Endothelial cell of umbilical vein (primary cell): ENCODE results near the gene COX7B2. TPM values are rescaled to one million over a fixed set of nuclear protein-coding genes. Genes with fewer than 3 reads are reported as not detected.

Experiments
- BruUV-seq: library from RNA; stranded (reverse); fragments of 400-500 nt; replicated peaks from 2 replicates; lab custom pipeline; 2021; lab: Mats Ljungman, UMichigan
- CTCF ChIA-PET: fragments of 300-600, 350-600 bp; sonication (Branson Sonifier 250); formaldehyde crosslinking; loops from one replicate; lab custom pipeline; 2021; ENCODE audit warnings: antibody characterized with exemption, inconsistent platforms; lab: Charles Lee
- POLR2A ChIA-PET: fragments of 300-600, 350-600 bp; sonication (Branson Sonifier 250); formaldehyde crosslinking; loops from one replicate; lab custom pipeline; 2021; ENCODE audit warnings: antibody characterized with exemption, inconsistent platforms; lab: Charles Lee
- DNase-seq: peaks from one replicate; pipeline ENCODE4 v3.0.0-alpha.2; 2011; ENCODE audit warnings: low read depth, low spot score
- FAIRE-seq: peaks from 2 replicates; lab custom pipeline; 2011; peaks lifted over from hg19 to GRCh38; lab: Jason Lieb, UNC
- H2AFZ ChIP-seq: 2 replicates; pipeline ENCODE4 v1.6.0; 2012; ENCODE audit warnings: low read depth, low read length, control low read depth, inconsistent platforms
- H3K27ac ChIP-seq: 2 replicates; pipeline ENCODE4 v1.5.1; 2011; ENCODE audit warnings: low read depth, mild to moderate bottlenecking, control low read depth, low read length, moderate library complexity; ENCODE audit not compliant: insufficient read depth
- H3K27me3 ChIP-seq, 2 experiments: 2 replicates each; pipeline versions ENCODE4 v1.6.0 to v1.6.1; 2011; ENCODE audit warnings: low read length in 2 of 2, mixed read lengths in 1 of 2; ENCODE audit not compliant: control insufficient read depth in 2 of 2, insufficient read depth in 2 of 2
- H3K36me3 ChIP-seq, 2 experiments: 2 replicates in 1 of 2; 3 replicates in 1 of 2; pipeline ENCODE4 v1.5.1; 2011; ENCODE audit warnings: low read length in 2 of 2, mild to moderate bottlenecking in 1 of 2, moderate library complexity in 1 of 2; ENCODE audit not compliant: control insufficient read depth in 2 of 2, insufficient read depth in 2 of 2; ENCODE audit errors: extremely low read depth in 1 of 2
- H3K4me1 ChIP-seq: 3 replicates; pipeline ENCODE4 v1.5.1; 2011; ENCODE audit warnings: mild to moderate bottlenecking, low read length; ENCODE audit not compliant: control insufficient read depth, insufficient read depth; ENCODE audit errors: extremely low read depth
- H3K4me2 ChIP-seq: 2 replicates; pipeline ENCODE4 v1.6.1; 2011; ENCODE audit warnings: low read length, control low read depth, mixed read lengths; ENCODE audit not compliant: insufficient read depth
- H3K4me3 ChIP-seq, 3 experiments: fragments of 200-600 bp in 1 of 3; sonication (generic), shearing (Covaris generic) in 1 of 3; replicated peaks in 1 of 3; 2 replicates each; pipeline ENCODE4 v1.5.1; 2011 to 2016; ENCODE audit warnings: control low read depth in 3 of 3, low read length in 3 of 3, mild to moderate bottlenecking in 2 of 3, inconsistent platforms in 1 of 3, low read depth in 1 of 3, moderate library complexity in 1 of 3; ENCODE audit not compliant: insufficient read depth in 1 of 3
- H3K79me2 ChIP-seq: 2 replicates; pipeline ENCODE4 v1.6.0; 2012; ENCODE audit warnings: low read length, inconsistent platforms; ENCODE audit not compliant: control insufficient read depth, insufficient read depth
- H3K9ac ChIP-seq: replicated peaks from 2 replicates; pipeline ENCODE3; 2011; ENCODE audit warnings: low read length, control low read depth; ENCODE audit not compliant: insufficient read depth; ENCODE audit errors: extremely low read depth
- H3K9me1 ChIP-seq: replicated peaks from 3 replicates; pipeline ENCODE4 v1.6.0; 2011; ENCODE audit warnings: mild to moderate bottlenecking, low read length; ENCODE audit not compliant: control insufficient read depth, insufficient read depth; ENCODE audit errors: extremely low read depth
- H3K9me3 ChIP-seq: replicated peaks from 2 replicates; pipeline ENCODE4 v1.5.1; 2012; ENCODE audit warnings: low read length, inconsistent platforms; ENCODE audit not compliant: control insufficient read depth, insufficient read depth
- H4K20me1 ChIP-seq: replicated peaks from 2 replicates; pipeline ENCODE3; 2011; ENCODE audit warnings: mild to moderate bottlenecking, low read length; ENCODE audit not compliant: control insufficient read depth, insufficient read depth; ENCODE audit errors: extremely low read depth
- EZH2 ChIP-seq: IDR thresholded peaks from 2 replicates; pipeline ENCODE4 v1.6.1; 2012; ENCODE audit warnings: borderline replicate concordance, low read depth, mild to moderate bottlenecking, moderate library complexity, low read length, inconsistent platforms; ENCODE audit not compliant: severe bottlenecking
- FOS ChIP-seq: IDR thresholded peaks from 2 replicates; pipeline ENCODE4 v1.6.1; 2011; ENCODE audit warnings: mild to moderate bottlenecking, low read length, moderate library complexity, borderline replicate concordance; ENCODE audit not compliant: insufficient read depth
- GATA2 ChIP-seq: IDR thresholded peaks from 2 replicates; pipeline ENCODE4 v1.7.0; 2011; ENCODE audit warnings: low read depth, mild to moderate bottlenecking, moderate library complexity, mixed read lengths, low read length; ENCODE audit not compliant: insufficient read length, insufficient read depth
- JUN ChIP-seq: IDR thresholded peaks from 2 replicates; pipeline ENCODE4 v1.6.1; 2011; ENCODE audit warnings: borderline replicate concordance, low read depth; ENCODE audit not compliant: insufficient read length, insufficient read depth
- MYC ChIP-seq: IDR thresholded peaks from one replicate; pipeline ENCODE4 v1.6.1; 2011; ENCODE audit warnings: mild to moderate bottlenecking, low read depth, low read length
- POLR2A ChIP-seq: IDR thresholded peaks from 2 replicates; pipeline ENCODE4 v1.6.1; 2012; ENCODE audit warnings: low read depth, mild to moderate bottlenecking, control low read depth, low read length
- POLR2AphosphoS5 ChIP-seq: IDR thresholded peaks from 2 replicates; pipeline ENCODE4 v1.6.1; 2012; ENCODE audit warnings: low read depth, mild to moderate bottlenecking, control low read depth, low read length, moderate library complexity; ENCODE audit not compliant: insufficient read depth
- dilution Hi-C: fragments of 300-500 bp; cut with MboI; formaldehyde crosslinking; loops from one replicate; pipeline ENCODE4 v1.15.0; 2019; ENCODE audit warnings: low sequenced_read_pairs; ENCODE audit not compliant: extremely low pct_ligation_motif_present
- intact Hi-C: fragments of 100-400 bp; cut with micrococcal nuclease; formaldehyde crosslinking; loops from one replicate; pipeline ENCODE4 v1.10.0; 2022
- polyA plus RNA-seq, 4 experiments: library from polyadenylated mRNA; depleted of rRNA in 3 of 4; stranded (reverse) in 3 of 4; unstranded in 1 of 4; fragments of >200 nt; gene quantifications; 2 replicates each; pipeline versions ENCODE4 v1.2.1 to v1.2.3, GENCODE V29; 2011 to 2012; ENCODE audit warnings: missing spikeins in 1 of 4
- total RNA-seq: library from RNA; stranded (reverse); gene quantifications from 2 replicates; pipeline ENCODE4 v1.2.3, GENCODE V29; 2021
- TF ChIP-seq, protein P1 (sequence below), 2 donors: IDR thresholded peaks; 1 replicate in 1 of 2; 2 replicates in 1 of 2; pipeline ENCODE4 v1.5.1; 2011; ENCODE audit warnings: low read length in 2 of 2, mild to moderate bottlenecking in 2 of 2, moderate library complexity in 2 of 2, control low read depth in 1 of 2, inconsistent platforms in 1 of 2, low read depth in 1 of 2; ENCODE audit not compliant: insufficient read depth in 1 of 2; ENCODE audit errors: extremely low read depth in 1 of 2
- TF ChIP-seq, protein P2 (sequence below): IDR thresholded peaks from 2 replicates; pipeline ENCODE4 v1.6.1; 2011; ENCODE audit not compliant: insufficient read depth, insufficient read length

The COX7B2 gene
- total and polyA plus RNA-seq, 2 donors (not counting 3 experiments of a cell fraction or from before 2014, with no cell fraction given), result not detected

DNA sequence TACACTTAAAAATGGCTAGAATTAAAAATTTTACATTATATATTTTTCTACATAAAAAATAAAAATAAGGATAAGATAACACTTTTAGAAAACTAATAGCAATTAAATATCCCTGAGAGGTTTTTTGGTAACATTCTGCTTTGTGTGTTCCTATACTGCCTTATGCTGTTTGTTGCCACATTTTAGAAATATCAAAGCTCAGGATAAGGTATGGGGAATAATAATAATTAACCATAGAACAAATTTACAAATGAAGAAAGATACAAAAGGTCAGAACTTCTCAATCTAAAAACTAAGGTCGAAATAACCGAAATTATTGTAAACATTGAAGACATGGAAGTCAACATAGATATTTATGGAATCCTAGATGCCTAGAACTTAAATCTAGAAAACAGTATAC lies 71.4 kb downstream of the COX7B2 start:
- POLR2A ChIA-PET, result no interaction called here
- Histone ChIP-seq H4K20me1 (no peaks in the 10 kb centered on the region), H3K9ac (no peak overlapping the region), H3K4me3 (no peak overlapping the region), H3K79me2 (no peaks in the 10 kb centered on the region), H3K4me1 (no peaks in the 10 kb centered on the region), H2AFZ (no peak overlapping the region), H3K9me1 (no peaks in the 10 kb centered on the region), H3K9me3 (no peaks in the 10 kb centered on the region), H3K27me3 (no peaks in the 10 kb centered on the region), H3K4me2 (no peak overlapping the region), H3K27ac (no peak overlapping the region), H3K36me3 (no peaks in the 10 kb centered on the region)
- DNase-seq (no peak), FAIRE-seq (no peak)
- TF ChIP-seq MYC (no peak), POLR2A (no peak), POLR2AphosphoS5 (no peak), GATA2 (no peak), EZH2 (no peak), JUN (no peak), FOS (no peak)
- TF ChIP-seq, protein P1, sequence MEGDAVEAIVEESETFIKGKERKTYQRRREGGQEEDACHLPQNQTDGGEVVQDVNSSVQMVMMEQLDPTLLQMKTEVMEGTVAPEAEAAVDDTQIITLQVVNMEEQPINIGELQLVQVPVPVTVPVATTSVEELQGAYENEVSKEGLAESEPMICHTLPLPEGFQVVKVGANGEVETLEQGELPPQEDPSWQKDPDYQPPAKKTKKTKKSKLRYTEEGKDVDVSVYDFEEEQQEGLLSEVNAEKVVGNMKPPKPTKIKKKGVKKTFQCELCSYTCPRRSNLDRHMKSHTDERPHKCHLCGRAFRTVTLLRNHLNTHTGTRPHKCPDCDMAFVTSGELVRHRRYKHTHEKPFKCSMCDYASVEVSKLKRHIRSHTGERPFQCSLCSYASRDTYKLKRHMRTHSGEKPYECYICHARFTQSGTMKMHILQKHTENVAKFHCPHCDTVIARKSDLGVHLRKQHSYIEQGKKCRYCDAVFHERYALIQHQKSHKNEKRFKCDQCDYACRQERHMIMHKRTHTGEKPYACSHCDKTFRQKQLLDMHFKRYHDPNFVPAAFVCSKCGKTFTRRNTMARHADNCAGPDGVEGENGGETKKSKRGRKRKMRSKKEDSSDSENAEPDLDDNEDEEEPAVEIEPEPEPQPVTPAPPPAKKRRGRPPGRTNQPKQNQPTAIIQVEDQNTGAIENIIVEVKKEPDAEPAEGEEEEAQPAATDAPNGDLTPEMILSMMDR (IDR thresholded peaks at IDR 0.05; ENCODE audit: extremely low read depth in 1 of 2, insufficient read depth in 1 of 2, low read depth in 1 of 2, low read length in 2 of 2), result no peak
- TF ChIP-seq, protein P2, sequence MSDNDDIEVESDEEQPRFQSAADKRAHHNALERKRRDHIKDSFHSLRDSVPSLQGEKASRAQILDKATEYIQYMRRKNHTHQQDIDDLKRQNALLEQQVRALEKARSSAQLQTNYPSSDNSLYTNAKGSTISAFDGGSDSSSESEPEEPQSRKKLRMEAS, result no peak
- dilution Hi-C loops, result no loop called here
- intact Hi-C loops, result no loop called here
- CTCF ChIA-PET, result no interaction called here
- no TSS peak for BruUV-seq
